Stimulated activated CD8-positive, alpha-beta memory T cell treated with anti-CD3 and anti-CD28 coated beads, Interleukin-2, amount 100 ng/mL, for 1 hour (primary cell): ENCODE results near the gene TMCC2.

Experiments
- DNase-seq, 2 donors: peaks; one replicate each; pipeline ENCODE4 v3.0.0-alpha.2; 2020; ENCODE audit warnings: low read depth in 2 of 2

TMCC2 gene

DNA sequence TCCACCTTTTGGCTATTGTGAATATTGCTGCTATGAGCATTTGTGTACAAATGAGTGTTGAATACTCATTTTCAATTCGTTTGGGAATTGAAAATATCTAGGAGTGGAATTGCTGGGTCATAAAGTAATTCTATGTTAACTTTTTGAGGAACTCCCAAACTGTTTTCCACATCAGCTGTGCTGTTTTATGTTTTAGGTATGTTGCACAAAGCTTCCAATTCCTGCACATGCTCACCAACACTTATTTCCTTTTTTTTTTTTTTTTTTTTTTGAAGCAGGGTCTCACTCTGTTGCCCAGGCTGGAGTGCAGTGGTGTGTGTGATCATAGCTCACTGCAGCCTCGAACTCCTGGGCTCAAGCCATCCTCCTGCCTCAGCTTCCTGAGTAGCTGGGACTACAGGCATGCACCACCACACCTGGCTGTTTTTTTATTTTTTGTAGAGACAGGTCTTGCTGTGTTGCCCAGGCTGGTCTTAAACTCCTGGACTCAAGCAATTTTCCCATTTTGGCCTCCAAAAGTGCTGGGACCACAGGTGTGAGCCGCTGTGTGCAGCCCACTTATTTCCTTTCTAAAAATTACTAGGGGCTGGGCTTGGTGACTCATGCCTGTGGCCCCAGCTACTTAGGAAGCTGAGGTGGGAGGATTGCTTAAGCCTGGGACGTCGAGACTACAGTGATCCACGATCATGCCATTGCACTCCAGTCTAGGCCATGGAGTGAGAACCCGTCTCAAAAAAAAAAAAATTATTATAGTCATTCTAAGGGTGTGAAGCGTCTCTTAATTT, 33.4 kb downstream of the TMCC2 start:
- DNase-seq = no peak

DNA sequence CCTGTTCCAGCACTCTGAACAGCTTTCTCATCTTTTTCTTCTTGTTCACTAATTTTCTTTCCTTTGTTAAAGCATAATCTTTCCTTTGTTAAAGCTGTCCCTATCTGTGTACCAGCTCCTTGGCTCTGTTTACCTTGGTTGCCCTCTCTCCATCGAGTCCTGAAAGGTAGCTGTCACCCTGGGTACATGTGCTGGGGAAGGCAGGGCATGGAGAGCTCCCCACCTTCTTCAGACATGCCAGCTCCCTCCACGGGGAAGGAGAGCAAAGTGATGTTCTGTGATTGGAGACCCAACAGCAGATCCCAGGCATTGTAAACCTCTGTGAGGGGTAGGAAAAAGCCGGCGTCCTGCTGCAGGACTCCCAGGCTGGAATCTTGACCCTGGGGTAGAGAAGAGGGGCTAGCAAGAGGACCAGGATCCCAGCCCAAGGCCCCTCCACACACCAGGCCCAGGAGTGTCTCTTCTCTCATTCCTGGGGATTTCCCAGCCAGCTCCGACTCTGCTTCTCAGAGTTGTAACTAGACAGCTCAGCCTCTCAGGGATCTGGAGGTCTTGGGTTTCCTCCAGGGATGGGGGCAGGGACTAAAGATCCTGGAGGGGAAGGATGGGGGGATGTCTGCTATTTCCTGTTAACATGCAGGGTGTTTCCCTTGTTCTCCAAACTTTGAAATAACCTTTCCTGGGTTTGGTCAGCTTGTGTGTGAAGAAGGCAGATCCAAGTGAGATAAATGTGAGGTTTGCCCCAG, 34.4 kb downstream of the TMCC2 start:
- no peak for DNase-seq

DNA sequence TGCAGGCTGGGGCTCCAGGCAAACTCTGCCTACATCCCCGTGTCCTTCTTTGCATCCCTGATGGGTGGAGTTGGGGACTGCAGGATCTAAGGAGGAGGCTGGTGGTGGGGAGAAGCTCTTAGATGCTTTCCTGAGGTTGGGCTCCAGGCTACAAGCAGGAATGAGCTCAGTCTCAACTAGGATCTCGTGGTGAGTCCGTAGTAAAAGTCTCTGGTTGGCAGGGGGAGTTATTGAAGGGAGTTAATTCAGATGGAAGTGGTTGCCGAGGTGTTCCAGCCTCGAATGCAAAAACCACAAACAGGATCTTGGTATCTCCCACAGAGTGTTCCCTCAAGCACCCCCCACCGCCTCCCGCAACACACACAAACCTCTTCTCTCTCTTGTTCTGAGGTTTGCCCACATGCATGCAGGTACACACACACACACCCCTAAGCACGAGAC, 35.0 kb downstream of the TMCC2 start:
- DNase-seq = no peak

DNA sequence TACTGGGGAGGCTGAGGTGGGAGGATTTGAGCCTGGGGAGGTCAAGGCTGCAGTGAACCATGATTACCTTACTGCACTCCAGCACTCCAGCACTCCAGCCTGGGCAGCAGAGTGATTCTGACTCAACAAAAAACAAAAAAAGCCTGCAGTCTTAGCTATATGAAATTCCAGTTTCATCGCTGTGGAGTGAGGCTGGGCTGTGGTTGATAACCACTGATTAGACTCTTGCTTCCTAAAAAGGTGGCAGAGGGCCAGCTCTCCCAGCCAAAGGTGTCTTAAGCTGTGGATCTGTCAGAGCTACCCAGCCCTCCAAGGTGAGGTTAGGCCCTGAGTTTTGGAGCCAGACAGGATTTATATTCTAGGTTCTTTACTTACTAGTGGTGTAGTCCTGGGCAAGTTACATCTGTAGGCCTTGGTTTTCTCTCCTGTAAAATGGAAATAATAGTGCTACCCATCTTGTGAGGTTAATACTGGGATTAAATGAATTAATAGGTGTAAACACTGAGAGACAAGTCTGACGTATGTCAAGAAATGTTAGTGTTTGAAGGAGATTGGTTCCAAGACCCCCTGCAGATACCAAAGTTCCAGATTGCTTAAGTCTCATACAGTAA, 35.9 kb downstream of the TMCC2 start:
- DNase-seq = no peak

DNA sequence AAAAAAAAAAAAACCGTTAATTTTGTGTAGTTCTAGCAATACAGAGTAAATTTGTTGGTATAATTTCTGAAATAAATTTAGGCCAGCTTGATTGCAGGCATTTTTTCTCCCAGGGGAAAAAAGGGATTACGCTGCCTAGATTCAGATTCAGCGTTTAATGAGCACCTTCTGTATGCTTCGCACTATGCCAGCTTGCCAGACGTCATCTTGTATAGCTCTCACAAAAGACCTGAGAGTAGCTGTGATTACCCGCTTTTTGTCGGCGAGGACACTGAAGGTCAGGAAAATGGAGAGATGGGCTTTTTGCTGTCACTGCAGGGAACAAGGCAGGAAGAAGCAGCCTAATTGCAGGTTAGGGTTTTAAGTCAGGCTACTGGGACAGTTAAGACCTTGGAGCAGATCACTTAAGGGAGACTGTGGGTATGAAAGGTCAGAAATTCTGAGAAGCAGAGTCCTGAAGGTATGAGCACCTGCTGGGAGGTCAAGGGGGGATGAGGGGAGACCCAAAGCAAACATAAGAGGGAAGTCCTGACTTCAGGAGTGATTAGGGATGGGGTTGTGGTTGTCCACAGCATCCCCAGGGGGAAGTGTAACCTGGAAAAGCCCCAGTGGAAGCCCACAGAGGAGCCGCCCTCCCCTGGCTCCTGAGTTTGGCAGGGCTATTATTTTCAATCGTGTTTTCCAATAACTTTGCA, 39.0 kb downstream of the TMCC2 start:
- DNase-seq = no peak

DNA sequence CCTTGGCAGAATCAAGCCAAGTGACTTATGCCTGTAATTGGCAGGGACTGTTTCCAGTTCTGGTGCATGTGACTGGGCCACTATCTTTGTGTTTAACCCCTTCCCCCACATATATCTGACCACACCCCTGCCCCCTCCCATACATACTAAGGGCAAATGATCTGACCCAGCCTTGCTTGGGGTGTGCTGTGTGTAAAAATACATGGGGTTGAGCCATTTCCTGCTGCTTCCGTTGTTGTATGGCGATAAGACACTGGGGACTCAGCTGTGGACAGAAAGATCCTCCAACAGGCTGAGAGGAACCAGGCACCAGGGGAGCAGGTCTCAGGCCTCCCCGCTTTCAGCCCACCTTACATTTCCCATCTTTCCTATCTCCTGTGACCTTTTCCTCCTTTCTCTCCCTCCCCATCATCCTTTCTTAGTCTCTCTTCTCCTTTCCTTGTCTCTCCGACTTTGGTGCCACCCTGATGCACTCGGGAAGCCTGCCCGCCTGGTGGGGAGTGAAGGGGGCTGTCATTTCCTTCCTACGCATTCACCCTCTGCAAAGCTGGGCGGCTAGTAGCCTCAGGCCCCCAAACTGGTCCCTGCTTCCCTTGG, 39.7 kb downstream of the TMCC2 start:
- DNase-seq = no peak

DNA sequence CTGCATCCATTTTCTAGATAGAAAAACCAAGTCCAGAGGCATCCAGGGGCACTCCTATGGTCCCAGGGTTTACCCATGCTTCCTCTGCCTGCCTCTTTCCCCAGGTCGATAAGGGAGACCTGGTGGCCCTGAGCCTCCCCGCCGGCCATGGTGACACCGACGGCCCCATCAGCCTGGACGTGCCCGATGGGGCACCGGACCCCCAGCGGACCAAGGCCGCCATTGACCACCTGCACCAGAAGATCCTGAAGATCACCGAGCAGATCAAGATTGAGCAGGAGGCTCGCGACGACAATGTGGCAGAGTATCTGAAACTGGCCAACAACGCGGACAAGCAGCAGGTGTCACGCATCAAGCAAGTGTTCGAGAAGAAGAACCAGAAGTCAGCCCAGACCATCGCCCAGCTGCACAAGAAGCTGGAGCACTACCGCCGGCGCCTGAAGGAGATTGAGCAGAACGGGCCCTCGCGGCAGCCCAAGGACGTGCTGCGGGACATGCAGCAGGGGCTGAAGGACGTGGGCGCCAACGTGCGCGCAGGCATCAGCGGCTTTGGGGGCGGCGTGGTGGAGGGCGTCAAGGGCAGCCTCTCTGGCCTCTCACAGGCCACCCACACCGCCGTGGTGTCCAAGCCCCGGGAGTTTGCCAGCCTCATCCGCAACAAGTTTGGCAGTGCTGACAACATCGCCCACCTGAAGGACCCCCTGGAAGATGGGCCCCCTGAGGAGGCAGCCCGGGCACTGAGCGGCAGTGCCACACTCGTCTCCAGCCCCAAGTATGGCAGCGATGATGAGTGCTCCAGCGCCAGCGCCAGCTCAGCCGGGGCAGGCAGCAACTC, 41.3 kb downstream of the TMCC2 start:
- no peak for DNase-seq

DNA sequence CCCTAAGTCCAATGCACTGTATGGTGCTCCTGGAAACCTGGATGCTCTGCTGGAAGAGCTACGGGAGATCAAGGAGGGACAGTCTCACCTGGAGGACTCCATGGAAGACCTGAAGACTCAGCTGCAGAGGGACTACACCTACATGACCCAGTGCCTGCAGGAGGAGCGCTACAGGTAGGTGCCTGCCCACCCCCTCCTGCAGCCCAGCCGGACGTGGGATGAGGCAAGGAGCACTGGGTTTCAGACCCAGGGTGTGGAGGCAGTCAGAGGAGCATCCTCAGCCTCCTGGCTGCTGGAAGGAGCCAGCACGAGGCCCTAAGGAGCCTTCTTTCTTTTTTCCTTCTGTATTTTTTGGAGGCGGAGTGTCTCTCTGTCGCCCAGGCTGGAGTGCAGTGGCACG, 42.0 kb downstream of the TMCC2 start:
- no peak for DNase-seq

DNA sequence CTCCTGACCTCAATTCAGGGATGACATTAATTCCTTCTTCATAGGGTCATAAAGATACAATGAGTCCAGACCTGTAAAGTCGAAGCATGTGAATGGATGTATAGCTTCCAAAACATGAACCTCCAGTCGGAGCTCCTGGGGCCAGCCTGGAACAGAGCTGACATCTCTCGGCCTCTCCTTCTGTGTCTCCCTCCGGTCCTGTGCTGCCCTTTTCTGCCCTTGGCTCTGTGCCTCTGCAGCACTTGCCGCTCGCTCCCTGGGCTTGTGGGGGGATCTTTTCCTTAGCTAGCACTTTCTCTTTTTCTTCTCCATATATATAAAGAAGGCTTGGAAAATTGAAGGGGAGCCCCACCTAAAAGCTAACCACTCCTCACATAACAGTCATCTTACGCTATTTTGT, 42.5 kb downstream of the TMCC2 start:
- no peak for DNase-seq

DNA sequence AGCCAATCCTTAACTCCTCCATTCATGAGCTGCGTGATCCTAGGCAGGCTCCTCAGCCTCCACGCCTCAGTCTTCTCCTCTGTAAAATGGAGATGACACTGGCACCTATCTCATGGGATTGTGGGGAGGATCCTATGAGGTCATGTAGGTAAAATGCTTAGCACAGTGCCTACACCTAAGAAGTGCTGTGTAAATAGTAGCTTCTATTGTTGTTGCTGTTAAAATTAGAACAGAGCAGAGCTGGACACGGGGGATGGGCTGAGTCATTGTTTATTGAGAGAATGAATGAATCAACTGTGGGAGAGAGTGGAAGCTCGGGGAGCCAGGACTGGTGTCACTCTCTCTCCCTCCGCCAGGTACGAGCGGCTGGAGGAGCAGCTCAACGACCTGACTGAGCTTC, 43.0 kb downstream of the TMCC2 start:
- no peak for DNase-seq

DNA sequence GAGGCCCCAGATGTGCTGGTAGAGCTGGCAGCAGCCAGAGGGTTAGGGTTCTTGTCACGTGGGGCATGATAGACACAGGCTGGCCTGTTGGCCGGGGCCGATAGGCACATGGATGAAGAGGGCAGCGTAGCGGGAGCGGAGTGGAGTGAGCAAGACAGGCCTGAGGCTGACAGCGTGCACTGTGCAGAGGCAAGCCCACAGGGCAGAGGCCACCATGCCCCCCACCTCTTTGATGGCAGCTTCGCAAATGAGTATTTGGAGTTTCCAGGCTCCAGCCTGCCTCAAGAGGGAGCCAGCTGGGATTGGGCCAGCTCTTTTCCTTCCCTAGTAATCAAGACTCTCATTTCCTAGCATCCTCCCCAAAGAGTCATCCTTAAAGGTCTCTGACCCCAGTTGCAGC, 43.5 kb downstream of the TMCC2 start:
- no peak for DNase-seq

DNA sequence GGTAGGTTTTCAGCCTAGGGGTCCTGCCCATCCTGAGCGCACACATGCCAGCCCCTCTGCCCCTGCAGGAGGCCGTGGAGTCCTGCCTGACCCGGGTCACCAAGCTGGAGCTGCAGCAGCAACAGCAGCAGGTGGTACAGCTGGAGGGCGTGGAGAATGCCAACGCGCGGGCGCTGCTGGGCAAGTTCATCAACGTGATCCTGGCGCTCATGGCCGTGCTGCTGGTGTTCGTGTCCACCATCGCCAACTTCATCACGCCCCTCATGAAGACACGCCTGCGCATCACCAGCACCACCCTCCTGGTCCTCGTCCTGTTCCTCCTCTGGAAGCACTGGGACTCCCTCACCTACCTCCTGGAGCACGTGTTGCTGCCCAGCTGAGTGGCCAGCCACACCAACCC, 44.0 kb downstream of the TMCC2 start:
- no peak for DNase-seq

DNA sequence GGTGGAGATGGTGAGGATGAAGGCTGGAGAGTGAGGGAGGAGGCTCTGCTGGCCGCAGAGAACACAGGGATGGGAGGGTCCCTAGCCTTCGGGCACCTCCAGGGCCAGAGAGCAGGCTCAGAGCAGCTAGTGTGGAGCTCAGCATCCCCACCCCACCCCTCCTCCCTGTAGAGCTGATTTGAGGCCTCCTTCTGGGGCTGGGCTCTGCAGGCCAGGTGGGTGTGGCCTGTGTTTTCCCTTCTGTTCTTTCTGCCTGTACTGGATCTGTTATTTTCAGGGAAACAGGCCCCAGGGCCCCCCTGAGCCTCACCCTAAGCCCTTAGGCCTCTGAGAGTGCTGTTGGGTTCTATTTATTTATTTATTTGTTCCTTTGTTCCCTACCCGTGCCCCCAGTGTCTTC, 44.8 kb downstream of the TMCC2 start:
- DNase-seq = no peak

DNA sequence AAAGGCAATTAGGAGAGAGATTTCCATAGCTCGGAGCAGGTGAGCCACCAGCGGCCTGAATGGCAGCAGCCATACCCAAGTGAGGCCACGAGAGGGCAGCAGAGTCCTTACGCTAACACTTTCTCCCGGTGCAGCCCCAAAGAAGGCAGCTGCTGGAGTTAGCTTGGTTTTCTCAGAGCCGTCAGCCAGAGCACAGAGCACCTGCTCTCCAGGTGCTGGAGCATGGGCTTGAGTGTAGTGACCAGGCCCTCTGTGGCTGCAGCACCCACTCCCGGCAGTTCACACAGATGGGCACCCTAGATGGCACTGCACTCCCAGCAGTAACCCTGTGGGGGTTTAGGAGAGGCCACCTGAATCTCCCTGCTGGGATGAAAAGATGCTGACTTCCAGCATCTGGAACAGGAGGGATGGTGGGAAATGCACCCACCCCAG, 45.8 kb downstream of the TMCC2 start:
- peak; percentile 73 to 75 for DNase-seq

DNA sequence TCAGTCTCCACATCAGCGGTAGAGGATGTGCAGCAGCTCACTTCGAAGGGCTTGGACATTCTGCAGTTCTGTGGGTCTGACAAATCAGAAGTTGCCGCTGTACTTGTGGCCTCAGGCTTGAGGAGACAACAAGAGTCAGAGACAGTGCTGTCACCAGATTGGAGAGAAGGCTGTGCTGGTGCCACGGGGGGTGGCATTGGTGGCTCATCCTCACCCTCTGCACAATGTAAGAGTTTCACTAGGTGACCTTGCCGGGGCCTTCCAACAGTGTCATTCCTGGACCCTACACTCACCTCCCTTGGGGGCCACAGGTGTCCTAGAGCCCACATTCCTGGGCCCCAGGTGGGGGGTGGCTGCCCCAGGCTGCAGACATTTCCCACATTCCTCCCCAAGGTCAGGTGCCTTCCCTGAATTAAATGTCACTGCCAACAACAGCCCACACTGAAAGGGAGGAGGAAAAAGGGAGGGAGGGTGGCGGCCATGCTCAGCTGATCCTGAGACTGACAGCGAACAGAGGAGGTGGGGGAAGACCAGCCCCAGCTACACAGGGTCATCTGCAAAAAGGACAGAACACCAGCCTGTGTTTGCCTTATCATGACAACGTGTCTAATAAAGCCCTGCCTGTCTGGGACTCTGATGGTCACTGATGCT, 46.4 kb downstream of the TMCC2 start:
- no peak for DNase-seq

DNA sequence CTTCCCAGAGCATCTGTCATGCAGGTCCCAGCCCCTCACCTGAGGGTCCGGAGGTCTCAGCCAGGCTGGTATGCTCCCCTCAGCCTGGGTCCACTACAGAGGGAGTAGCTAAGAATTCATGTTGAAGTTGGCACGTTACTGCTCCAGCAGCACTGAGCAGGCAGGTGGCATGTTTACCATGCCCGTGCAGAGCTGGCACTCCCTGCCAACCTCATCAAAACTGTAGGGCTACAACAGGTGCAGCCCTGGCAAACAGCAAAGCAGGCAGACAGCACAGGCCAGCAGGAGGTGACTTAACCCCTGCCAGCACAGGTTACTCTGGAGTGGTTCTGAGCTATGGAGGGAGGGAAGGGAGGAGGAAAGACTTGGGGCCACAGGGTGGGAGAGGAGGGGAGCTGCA, 47.4 kb downstream of the TMCC2 start:
- no peak for DNase-seq

DNA sequence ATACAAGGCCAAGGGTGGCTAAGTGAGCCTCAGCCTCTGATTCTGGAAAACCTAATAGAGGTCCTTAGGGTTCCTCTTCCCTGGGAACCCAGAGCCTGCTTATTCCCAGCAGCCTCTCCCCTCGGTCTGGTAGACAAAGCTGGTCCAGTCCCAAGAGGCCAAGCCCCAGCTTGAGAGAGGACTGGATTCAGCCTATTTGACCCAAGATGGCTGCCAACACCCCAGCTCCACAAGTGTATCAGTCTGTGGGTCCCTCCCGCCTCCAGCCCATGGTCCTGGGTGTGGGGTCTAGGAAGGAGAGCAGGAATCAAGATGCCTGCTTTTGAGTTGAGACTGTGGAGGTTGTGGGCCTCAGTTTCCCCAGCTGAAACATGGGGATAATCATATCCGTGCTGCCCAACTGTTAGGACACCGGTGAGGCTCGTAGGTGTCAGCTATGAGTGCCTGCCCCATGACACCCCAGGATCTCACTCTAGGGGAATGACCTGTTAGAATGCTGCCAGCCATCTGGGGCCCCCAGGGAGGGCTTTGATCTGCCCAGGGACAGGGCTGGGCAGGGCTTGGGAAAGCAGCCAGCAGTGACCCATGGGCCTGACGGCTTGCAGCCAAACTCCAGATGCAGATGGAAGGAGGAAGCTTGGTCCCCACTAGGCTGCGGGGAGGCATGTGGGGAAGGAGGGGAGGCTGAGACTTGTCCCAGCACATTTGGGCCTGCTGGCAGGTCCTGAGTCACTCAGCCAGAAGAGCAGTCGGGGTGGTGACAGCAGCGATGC, 48.4 kb downstream of the TMCC2 start:
- DNase-seq = no peak

DNA sequence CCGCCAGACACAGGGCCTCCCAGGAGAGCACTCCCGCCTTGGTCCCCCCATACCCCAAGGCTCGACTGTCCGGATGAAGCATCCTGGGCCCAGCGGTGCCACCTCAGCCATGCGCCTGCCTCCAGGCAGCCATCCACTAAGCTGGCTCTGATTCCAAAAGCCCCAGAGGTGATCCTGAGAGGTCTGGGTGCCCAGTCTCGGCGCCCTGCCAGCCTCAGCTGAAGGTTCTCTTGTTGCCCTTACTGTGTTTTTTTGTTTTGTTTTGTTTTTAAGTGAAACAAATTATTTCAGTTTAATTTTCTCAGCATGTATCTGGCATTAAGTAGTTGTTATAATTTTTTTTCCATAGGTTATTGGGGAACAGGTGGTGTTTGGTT, 48.9 kb downstream of the TMCC2 start:
- no peak for DNase-seq

DNA sequence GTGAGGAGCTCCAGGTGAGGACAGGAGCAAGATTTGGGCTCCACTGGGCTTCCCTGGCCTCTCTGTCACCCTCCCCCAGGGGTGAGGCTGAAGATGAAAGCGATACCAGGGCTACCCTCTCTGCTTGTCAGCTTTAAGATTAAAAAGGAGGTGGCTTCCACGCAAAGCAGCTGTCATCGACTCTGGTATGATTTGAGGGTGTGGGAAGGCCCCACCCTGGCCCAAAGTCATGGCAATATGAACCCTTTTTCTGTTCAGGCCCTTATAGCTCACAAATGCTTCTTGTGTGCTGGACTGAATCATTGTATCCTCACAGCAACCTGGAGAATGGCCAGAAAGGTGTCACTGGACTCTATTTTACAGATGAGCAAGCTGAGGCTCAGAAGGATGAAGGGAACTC, 52.2 kb downstream of the TMCC2 start:
- no peak for DNase-seq
